ENCODE data around the gene MC3R.
"Not testable (repeated sequence)": the region's sequence is repeated elsewhere in the genome, so short reads cannot be mapped to it uniquely, and the experiment has no call there.

Gene MC3R

GRCh38 chr20:56247954-56248782, at the start of gene MC3R:
MC3R (plus strand) TSS chr20:56248732; CDS start chr20:56248844, 112 bp downstream.
- DNase-seq (ENCODE audit: low spot score), result peak; percentile 76

GRCh38 chr20:56200456-56200855, 48.1 kb upstream of the MC3R start:
- no peak for DNase-seq (ENCODE audit: low spot score)

GRCh38 chr20:56202493-56203077, 45.9 kb upstream of the MC3R start:
- peak; percentile 49 for DNase-seq (ENCODE audit: low spot score)

DNA sequence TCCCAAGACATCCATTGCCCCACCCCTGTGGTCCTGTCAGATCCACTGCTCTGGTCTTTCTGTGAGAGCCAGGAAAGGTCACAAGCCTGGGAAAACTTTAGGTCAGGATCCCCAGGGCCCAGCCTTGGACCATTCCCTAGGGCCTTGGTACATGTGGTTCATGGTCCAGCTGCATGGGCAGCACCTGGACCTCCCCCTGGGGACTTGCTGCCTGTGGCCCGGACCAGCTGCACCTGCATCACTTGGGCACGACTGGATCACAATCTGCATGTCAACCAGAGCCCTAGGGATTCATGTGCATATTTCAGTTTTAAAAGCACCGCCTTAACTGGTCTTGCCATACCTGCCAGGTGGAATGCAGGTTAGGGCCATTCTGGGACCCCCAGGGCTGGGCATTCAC, 44.3 kb upstream of the MC3R start:
- no peak for DNase-seq (ENCODE audit: low spot score)

GRCh38 chr20:56205346-56205745, 43.2 kb upstream of the MC3R start:
- DNase-seq (ENCODE audit: low spot score), result no peak

GRCh38 chr20:56207656-56208055, 40.9 kb upstream of the MC3R start:
- no peak for DNase-seq (ENCODE audit: low spot score)

DNA sequence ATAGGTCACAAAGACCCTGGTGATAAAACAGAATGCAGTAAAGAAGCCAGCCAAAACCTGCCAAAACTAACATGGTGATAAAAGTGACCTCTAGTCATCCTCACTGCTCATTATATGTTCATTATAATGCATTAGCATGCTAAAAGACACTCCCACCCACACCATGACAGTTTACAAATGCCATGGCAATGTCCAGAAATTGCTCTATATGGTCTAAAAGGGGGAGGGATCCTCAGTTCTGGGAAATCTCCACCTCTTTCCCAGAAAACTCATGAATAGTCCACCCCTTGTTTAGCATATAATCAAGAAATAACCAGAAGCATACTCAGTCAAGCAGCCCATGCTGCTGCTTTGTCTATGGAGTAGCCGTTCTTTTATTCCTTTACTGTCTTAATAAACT, 40.4 kb upstream of the MC3R start:
- no peak for DNase-seq (ENCODE audit: low spot score)

- DNase-seq (ENCODE audit: low spot score), result no peak
Observed at GRCh38 chr20:56211051-56211450, 37.5 kb upstream of the MC3R start.

- no peak for DNase-seq (ENCODE audit: low spot score)
Observed at GRCh38 chr20:56212091-56212490, 36.4 kb upstream of the MC3R start.

DNA sequence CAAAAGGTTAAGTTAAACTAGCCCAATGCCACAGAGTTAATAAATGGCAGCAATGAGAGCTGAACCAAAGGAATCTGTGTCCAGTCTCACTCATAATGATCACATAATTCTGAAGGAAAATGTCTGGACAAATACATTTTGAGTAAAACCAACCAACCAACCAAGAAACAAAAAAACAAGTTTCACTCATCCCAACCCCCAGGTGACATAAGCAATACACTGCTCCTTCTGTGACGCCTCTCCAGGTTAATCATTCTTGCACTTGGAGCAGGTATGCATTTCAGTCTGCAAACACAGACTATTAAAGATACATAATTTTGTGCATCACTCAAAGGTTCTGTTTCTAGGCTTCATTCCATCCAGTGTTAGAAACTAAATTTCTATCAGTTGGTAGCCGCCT, 35.2 kb upstream of the MC3R start:
- DNase-seq (ENCODE audit: low spot score), result no peak

DNA sequence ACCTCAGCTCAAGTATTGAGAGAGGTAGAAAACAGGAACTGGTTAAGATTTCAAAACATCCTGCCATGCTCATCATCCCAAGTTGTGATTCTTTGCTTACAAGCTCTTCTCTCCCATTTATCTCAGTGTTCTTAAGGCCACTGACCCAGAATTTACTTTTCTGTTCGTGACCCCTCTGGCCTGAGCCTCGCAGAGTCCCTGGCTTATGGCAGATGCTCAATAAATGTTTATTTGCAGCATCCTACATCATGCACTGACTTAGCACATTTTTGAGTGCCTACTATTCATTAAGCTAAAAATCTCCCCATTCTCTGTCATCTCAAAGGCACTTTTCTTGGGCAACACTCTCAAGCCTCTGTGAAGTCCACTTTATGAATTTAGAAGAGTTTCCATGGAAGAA, 33.4 kb upstream of the MC3R start:
- no peak for DNase-seq (ENCODE audit: low spot score)

GRCh38 chr20:56217829-56218228, 30.7 kb upstream of the MC3R start:
- no peak for DNase-seq (ENCODE audit: low spot score)

DNA sequence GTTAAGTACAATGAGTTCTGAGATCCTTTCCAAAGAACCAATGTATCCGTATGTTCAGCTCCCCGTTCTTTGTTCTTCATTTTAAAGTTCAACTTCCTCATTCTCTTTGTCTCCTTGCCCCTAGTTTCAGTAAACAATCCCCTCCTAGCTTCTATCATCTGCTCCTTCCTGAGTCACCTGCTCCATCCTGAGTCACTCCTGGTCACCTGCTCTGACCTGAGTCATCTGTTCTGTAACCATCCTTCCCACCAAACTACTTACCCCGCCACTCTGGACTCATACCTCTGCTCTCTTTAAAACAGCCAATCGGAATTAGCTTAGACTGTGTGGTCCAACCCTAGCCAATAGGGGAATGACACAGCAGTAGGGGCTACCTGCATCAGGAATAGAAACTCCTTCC, 27.3 kb upstream of the MC3R start:
- not testable (repeated sequence) for DNase-seq (ENCODE audit: low spot score)

DNA sequence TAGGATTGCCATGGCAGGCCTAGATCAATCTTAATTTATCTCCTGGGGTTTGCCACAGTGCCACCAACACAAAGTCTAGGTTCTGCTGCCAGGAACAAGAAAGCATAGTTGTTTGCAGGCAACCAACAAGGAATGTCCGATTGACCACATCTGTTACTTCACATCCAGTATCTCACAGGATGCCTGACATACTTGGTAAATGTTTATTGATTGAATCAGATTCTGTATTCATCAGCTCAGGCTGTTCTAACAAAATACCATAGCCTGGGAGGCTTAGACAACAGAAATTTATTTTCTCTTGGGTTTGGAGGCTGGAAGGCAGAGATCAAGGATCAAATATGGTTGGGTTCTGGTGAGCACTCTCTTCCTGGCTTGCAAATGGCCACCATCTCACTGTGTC, 26.3 kb upstream of the MC3R start:
- DNase-seq (ENCODE audit: low spot score), result no peak

DNA sequence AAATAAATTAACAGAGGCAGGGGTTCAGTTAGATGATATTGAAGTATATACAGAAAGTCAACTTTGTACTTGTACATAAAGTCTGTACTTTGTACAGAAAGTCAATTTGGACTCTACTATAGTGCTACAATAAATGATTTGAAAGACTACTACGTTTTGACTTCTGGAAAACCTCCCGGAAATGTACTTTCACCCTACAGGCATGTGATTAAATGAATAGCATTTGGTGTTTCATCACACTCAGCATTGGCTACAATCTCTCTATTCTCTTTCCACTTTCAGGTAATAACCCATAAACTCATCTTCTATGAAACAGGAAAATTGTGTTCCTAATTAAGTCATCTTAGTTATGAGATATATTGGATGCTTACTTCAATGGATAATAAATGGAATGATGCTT, 25.6 kb upstream of the MC3R start:
- no peak for DNase-seq (ENCODE audit: low spot score)

DNA sequence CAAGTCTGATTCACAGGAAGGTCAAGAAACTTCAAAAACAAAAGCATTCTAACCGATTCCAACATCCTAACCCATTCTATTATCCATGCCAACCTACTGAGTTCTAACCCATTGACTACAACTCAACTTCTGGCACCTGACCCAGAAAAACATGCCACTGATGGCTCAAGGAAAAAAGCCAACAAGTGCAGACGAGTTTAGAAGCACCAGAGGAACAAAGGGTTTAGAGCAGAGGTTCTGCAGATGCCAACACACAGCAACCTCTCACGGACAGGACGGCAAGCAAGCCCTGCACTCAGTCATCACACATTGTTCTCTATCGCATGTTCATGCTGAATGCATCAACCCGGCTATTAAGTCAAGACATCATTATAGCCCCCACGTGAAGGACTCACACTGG, 25.2 kb upstream of the MC3R start:
- no peak for DNase-seq (ENCODE audit: low spot score)

DNA sequence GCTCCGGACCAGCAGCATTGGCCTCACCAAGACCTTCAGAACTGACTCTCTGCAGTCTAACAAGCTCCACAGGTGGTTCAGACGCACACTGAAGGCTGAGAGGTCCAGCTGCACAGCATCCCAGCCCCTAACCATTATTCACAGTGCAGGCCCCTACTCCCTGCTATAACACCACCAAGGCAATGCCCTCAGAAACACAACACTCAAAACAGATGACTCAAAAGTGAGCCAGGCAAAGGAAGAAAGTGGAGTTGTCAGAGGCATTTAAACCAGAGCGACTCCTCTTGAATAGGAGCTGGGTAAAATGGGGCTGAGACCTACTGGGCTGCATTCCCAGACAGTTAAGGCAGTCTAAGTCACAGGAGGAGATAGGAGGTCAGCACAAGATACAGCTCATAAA, 20.5 kb upstream of the MC3R start:
- DNase-seq (ENCODE audit: low spot score), result no peak

GRCh38 chr20:56229812-56230211, 18.7 kb upstream of the MC3R start:
- DNase-seq (ENCODE audit: low spot score), result no peak

- DNase-seq (ENCODE audit: low spot score), result no peak
Observed at GRCh38 chr20:56234110-56234509, 14.4 kb upstream of the MC3R start.

DNA sequence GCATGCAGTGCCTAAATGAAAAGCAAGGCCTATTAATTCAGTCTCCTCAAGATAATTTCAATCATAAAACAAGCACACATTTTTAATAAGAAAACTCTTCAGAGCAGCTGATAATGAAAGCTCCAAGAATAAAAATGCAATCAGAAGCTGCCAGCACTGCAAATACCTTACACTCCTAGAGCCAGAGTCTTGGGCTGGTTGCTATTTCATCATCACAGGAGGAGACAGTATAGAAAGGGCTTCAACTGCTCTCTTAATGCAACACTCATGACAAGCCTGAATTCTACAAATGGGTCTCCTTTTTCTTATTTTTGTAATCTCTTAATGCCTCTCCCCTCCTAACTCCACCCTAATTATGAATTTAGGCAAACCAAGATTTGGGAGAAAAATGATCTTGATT, 11.2 kb upstream of the MC3R start:
- DNase-seq (ENCODE audit: low spot score), result no peak

DNA sequence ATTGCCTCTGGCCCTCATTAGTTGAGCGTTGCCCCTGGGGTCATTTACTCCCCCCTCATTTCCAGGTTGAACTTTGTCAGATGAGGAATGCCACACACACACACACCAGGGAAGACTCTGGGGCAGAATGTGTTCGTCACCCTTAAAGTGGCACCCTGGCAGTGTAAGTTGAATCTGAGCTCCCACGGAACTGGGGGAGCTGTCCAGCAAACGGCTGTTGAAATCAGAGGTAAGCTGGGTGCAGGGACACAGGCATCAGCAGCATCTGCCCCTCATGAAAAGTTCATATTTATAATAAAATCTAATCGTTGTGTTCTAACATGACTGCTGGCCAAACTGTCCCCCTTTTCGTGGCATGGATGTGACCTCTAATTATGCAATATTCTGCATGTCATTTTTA, 4.3 kb upstream of the MC3R start:
- DNase-seq (ENCODE audit: low spot score), result no peak

DNA sequence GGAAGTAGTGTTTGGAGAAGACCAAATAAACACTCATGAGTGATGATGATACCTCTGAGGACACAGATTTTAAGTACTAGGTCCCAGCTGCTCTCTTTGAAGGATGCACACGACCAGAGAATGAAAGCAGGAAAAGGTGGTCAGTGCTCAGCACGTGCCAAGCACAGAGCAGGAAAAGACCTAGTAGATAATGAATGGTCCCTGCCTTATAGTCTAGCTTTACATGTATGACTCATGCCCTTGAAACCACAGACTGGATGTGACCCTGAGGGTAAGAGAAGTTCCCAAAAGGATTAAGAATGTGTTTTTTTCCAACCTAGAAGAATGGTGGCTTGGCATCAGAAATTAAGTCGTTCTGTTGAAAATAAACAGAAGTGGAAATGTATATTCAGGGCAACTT, 2.8 kb upstream of the MC3R start:
- DNase-seq (ENCODE audit: low spot score), result no peak

DNA sequence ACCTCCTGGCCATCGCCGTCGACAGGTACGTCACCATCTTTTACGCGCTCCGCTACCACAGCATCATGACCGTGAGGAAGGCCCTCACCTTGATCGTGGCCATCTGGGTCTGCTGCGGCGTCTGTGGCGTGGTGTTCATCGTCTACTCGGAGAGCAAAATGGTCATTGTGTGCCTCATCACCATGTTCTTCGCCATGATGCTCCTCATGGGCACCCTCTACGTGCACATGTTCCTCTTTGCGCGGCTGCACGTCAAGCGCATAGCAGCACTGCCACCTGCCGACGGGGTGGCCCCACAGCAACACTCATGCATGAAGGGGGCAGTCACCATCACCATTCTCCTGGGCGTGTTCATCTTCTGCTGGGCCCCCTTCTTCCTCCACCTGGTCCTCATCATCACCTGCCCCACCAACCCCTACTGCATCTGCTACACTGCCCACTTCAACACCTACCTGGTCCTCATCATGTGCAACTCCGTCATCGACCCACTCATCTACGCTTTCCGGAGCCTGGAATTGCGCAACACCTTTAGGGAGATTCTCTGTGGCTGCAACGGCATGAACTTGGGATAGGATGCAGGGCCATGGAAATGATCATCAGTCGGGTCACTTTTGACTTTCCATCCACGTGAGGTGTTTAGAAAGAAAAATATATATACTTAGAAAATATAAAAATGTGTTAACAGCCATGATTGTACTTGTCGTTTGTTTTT, 868 bp downstream of the MC3R start:
- peak; percentile 23 for DNase-seq (ENCODE audit: low spot score)
